A204.1 (cell line): ENCODE data around the gene SIVA1.

Experiments
- FAIRE-seq: peaks from 2 replicates; lab custom pipeline; 2012; peaks lifted over from hg19 to GRCh38; lab: Jason Lieb, UNC

The SIVA1 gene

DNA sequence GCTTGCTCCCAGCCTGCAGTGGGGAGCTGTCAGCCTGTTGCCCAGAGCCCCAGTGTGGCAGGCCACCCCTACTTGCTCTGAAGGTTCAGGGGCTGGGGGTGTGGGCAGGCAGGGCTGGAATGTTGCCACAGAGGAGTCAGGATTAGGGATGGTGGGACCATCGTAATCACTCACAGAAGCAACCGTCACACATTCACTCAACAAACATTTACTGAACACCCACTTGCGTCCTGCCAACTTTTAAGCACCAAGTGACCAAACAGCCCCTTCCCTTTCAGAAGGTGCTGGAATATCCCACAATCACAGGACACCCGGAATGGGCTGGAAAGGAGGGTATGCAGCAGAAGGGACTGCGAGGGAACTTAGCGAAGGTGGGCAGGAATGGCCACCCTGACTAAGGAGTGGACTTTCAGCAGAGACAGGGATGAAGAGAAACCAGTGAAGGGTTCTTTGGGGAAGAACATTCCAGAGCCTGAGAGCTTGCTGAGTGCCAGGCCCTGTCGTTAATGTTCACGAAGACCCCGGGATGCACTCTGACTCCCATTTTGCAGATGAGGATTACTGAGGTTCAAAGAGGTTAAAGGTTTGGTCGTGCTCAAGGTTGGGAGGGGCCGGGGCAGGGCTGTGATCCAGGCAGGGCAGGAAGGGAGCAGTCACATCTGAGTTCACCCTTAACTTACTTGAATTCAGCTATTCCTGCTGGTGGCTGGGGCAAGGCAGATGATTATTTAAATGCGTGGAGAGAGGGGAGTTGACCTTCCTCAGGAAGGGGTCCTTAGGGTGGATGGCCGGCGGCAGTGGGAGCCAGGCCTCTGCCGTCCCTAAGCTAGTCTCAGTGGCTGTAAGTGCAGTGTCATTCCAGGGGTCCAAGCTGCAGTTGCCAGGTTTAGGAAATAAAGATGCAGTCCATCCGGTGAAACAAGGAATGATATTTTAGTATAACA is 45.6 kb downstream of the SIVA1 start:
- no peak for FAIRE-seq

DNA sequence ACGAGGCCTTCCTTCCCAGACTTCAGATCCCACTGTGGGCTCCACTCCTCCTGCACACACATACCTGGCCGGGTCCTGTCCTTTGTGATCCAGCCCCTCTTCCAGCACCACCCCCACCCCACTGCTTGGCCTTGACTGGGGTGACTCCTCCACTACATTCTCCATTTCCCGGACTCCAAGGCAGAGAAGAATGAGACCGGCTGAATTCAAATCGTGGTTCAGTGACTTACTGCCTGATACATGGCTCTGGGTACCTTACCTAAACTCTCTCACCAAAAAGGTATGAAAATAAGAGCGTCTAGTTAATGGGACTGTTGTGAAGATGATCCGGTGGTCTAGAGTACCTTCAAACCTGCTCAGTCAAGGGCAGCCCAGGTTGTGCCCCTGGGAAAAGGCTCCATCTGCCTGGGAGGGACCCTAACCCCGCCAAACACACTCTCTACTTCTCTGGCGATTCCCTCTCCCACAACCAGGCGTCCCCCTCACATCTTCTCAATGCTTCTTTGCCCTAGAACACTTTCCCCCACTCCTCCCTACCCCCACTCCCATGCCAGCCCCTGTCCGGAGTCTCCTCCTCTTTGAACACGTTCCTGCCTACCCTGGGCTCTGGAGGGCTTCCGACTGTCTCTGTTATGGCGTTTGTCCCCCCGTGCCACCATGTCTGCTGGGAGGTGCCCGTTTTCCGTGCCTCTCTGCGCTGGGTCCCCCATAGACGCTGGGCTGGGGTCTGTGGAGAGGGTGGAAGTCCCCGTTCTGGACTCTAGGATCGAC is 46.5 kb downstream of the SIVA1 start:
- FAIRE-seq, result no peak

DNA sequence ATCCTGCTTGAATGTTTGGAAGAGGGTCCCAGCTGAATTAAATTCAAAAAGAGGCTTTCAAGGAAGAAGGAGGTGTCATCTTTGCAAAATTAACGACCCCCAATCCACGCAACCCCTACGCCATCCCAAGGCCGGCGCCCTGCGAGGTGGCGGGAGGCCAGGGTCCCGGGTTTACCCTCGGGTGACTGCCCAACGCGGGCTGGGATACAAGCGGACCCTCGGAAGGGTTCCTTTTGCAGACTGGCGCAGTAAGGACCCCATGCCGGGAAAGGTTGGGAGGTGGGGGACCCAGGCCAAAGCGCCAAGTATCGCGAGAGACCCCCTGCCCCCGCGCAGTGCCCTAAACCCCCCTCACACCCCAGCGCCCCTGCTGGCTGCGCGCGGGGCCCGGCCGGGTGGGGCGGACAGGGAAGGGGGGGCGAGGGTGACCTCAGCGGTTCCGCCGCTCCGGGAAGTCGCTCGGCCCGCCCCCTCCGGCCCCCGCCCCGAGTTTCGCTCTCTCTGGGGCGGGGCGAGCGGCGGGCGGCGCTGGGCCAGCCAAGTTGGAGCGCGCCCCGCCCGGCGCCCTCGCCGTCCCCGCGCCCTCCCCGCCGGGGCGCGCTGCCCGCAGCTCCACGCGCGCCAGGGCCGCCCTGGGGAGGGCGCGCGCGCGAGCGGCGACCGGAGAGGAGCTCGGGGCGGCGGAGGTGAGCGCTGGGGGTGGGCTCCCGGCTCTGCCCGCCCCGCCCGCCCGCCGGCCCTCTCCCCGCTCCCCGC is 47.2 kb downstream of the SIVA1 start:
- no peak for FAIRE-seq

DNA sequence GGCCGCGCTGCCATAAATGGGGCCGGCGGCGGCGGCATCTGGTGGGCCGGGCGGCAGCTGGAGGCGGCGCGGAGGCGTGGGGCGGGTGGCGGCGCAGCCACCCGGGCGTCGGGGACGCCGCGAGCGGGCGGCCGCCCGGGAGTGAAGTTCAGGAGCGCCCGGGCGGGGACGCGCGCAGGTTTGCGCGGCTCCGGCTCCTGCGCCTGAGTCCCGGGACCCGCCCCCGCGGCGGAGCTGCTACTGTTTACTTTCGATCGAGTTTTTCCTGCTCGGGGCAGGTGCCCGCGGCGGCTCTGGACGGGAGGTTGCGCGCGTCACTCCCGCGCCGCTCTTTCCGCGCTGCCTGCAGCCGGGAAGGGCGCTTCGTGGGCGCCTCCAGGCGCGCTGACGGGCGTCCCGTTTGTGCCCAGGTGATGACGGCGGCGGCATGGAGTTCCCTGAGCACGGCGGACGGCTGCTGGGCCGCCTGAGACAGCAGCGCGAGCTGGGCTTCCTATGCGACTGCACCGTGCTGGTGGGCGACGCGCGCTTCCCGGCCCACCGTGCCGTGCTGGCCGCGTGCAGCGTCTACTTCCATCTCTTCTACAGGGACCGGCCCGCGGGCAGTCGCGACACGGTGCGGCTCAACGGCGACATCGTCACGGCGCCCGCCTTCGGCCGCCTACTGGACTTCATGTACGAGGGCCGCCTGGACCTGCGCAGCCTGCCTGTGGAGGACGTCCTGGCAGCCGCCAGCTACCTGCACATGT is 48.0 kb downstream of the SIVA1 start, which contains the start of gene ZBTB42:
TSS of gene ZBTB42 (plus strand) at position 331 of the 749 bp plus-strand sequence. CDS start at position 428, 97 bp downstream.
- no peak for FAIRE-seq

DNA sequence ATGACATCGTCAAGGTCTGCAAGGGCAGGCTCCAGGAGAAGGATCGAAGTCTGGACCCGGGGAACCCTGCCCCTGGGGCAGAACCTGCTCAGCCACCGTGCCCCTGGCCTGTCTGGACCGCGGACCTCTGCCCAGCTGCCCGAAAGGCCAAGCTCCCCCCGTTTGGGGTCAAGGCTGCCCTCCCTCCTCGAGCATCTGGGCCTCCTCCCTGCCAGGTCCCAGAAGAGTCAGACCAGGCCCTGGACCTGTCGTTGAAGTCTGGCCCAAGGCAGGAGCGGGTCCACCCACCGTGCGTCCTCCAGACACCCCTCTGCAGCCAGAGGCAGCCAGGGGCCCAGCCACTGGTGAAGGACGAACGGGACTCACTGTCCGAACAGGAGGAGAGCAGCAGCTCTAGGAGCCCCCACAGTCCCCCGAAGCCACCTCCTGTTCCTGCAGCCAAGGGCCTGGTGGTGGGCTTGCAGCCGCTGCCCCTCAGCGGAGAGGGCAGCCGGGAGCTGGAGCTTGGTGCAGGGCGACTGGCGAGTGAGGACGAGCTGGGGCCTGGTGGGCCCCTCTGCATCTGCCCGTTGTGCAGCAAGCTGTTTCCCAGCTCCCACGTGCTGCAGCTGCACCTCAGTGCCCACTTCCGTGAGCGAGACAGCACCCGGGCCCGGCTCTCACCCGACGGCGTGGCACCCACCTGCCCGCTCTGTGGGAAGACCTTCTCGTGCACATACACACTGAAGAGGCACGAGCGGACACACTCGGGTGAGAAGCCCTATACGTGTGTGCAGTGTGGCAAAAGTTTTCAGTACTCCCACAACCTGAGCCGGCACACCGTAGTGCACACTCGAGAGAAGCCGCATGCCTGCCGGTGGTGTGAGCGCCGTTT is 48.8 kb downstream of the SIVA1 start:
- FAIRE-seq, result no peak

DNA sequence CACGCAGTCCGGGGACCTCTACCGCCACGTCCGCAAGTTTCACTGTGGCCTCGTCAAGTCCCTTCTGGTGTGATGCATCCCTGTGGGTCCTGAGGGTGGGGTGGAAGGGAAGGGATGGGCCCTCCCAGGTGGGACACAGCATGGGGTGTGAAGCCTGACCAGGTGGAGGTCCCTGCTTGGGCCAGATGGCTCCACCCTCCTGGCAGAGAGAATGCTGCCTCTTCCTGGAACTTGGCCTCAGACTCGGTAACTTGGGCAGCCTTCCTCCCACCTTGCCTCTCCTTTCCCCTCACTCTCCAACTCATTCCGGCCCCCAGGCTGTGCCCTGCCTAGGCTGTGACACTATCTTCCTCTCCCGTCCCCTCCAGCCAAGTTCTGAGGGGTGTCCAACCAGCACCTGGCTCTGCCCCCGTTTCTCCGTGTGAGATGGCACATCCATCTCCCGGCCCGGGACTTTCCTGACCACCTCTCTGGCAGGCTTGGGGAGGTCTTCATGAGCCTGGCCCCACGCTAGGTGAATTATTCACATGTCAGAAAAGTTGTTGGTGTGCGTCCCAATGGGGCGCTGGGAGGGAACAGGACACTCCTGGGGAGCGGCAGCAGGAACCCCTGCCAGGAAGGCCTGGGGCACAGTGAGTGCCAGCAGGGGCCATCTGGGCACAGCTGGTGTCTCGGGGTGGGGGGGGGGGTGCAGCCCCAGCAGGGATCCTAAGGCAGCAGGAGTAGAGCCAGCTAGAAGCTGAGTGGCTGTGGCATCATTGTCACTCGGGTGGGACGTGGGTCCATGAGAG is 49.6 kb downstream of the SIVA1 start:
- FAIRE-seq, result no peak

DNA sequence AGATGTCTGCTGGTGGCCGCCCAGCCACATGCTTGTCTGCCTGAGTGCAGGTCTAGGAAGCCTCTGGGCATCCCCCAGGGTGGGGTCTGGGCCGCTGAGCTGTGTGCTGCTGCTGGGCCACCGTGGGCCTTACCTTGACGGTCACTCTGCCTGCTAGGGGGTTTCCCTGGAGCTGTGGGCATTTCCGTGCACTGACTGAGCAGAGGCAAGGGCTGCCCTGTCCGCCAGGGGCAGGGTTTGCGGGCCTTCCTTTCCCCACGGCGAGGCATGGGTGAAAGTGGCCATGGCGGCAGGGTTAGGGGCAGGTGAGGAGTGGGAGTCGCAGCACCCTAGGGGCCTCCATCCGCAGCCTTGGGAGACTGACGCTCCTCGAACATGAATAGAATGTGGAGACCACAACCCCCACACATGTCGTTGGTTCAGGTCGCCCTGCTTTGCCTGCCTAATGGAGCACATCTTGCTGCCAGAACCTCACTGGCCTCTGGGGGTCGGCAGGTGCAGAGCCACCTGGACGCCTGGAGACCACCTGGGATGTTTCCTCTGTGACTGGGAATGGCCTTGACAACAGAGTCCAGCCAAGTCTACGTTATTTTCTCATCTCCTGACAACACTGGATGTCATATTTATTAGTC is 50.4 kb downstream of the SIVA1 start:
- FAIRE-seq, result no peak

DNA sequence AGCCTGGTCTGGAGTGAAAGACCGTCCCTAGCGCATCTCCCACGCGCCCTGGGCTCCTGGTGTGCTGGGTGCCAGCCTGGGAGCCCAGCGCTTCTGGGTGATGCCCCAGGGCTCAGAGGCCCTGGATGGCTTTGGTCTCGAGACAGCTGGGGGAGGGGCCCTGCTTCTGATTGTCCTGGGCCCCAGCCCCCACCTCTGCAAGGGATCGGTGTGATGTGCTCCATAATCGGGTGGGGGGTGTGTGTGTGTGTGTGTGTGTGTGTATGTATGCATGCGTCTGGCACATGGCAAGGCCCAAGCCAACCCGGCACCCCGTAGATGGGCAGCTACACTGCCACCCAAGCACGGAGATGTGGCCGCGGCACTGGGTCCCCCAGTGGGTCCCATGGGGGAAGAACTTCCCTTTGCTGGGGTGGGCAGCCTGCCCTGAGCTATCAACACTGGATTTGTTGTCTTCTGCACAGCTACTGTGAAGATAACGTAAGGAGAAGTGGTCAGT is 51.0 kb downstream of the SIVA1 start:
- no peak for FAIRE-seq

DNA sequence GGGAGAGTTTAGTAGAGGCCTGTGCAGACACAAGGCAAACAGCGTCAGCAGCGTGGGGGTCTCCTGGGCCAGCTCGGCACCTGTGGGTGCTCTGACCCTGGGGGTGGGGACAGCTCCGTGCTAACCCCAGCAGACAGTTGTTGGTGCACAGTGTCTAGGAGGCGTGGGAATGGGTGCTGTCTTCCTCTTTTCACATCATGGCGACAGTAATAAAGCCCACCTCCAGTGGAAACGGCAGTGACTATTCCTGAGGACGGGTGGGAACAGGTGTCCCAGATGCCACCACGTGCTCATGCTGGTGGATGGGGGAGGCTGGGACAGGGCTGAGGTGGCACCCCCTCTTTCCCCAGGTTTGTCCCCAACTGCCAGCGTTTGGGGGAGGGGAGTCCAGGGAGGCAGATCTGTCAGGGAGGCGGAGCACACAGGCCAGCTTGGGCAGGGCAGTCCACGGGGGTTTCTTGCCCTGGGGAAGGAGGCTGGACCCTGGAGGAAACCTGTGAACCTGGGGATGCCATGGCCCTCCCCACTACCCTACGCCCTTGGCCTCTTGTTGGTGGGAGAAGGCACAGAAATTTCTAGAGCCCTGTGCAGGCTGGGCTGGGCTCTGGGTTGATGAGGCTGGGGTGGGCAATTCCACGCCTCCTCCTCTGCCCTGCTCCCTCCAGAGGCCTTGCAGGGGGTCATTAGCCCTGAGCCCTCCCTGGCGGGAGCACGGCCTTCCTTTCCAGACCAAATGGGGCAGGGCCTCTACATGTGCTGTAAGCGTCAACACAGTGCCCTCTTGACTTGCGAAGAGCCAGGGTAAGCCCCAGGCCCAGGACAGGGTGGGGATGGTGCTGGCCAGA is 51.8 kb downstream of the SIVA1 start:
- FAIRE-seq, result no peak

DNA sequence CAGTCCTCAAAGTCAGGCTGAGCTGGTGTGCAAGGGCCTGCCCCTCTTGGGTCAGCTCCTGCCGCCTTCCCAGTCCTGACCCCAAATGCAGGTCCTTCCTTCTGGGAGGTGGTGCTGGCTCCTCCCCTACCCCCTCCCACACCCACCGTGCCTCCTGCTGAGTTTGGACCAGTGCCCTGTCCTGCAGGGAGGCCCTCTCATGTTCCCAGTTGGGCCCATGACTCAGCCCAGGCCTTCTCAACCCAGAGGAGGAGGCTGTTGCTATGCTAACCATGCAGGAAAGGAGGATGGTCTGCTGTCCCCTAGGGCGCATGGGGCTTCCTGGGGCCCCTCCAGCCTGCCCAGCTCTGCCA is 52.4 kb downstream of the SIVA1 start:
- no peak for FAIRE-seq

DNA sequence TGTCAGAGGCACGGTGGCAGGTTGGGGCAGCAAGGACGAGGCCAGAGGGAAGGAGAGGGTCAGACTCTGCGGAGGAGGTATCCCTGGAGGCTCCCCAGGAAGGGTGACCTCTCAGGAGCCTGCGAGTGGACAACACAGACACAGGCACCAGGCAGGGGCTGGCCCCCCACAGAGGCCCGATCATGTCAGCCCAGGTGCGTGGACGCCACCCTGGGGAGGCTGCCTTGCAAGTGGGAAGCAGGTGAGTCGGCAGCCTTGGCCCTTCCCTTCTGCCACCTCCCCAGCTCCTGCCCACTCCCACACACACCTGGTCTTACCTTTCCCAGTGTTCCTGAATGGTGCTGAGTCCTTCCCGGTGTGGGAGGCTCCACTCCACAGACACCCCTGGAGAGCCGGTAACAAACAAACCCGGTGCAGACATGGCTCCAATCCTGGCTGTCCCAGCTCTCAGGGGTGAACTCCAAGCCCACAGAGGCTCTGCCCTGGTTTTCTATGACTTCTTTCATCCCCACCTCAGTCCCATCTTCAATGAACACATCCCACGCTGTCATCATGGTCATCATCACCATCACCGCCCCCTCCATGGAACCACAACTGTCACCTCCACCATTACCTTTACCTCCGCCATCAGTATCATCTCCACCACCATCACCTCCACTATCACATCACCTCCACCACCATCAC is 53.1 kb downstream of the SIVA1 start:
- FAIRE-seq, result no peak

DNA sequence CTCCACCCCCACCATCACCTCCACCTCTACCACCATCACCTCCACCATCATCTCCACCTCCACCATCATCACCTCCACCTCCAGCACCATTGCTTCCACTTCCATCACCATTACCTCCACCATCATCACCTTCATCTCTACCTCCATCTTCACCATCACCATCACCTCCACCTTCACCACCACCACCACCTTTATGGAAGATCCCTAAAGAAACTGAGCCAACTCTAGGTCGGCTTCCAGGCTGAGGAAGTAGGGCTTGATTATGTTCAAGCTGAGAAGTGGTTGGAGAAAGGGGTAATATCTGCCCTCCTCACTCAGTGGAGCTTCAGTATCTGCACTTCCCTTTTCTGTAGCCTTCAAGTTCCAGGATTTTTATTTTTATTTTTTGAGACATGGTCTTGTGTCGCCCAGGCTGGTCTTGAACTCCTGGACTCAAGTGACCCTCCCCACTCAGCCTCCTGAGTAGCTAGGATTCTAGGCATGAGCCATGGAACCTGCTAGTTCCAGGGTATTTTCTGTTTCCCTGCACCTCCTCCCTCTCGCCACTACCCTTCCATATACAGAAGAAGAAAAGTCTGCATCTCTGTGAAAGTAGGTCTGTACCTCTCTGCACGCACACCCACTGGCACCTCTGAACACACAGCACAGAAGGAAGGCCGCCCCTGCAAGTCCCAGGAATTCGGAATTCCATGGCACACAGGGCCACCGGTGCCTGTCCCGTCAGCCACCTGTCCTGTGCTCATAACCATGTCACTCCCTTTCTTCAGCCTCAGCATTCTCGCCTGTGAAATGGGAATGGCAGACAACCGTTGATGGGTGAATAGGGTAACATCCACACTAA is 53.9 kb downstream of the SIVA1 start:
- no peak for FAIRE-seq

DNA sequence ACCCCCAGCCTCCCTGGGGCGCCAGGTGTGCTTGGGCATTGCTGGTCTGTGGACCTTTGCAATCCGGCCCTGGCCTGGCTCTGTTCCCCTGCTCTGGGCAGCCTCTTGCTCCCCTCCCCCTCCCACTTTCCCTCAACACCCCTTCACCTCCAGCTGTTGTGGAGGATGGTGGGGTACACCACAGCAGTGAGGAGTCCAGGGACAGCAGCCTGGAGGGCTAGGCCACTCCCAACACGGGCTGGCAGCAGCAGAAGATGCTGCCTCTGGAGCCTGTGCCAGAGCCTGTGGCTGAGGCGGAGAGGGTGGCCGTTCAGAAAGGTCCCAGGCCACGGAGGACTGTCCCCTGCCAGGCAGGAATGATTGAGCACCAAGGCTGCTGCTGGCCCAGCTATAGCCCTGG is 55.5 kb downstream of the SIVA1 start:
- no peak for FAIRE-seq
